Measurements from ENCODE around the gene ANKRD11.

The ANKRD11 gene

GRCh38 chr16:89444151-89444723, 46.1 kb downstream of the ANKRD11 start:
- peak overlapping the region; percentile 67 for H3K27ac ChIP-seq

GRCh38 chr16:89443727-89444084, 46.7 kb downstream of the ANKRD11 start:
- TF ChIP-seq ZFX (IDR thresholded peaks at IDR 0.05; ENCODE audit: borderline replicate concordance) (no peak), CTCF (IDR thresholded peaks at IDR 0.05) (no peak)
- H3K27ac ChIP-seq = peak overlapping the region; percentile 67

More at GRCh38 chr16:89444151-89444723, 46.1 kb downstream of the ANKRD11 start:
- no peak for TF ChIP-seq CTCF (IDR thresholded peaks at IDR 0.05)
- no peak for TF ChIP-seq ZFX (IDR thresholded peaks at IDR 0.05; ENCODE audit: borderline replicate concordance)

GRCh38 chr16:89442990-89443726, 47.2 kb downstream of the ANKRD11 start:
- TF ChIP-seq CTCF (IDR thresholded peaks at IDR 0.05) (no peak), ZFX (IDR thresholded peaks at IDR 0.05; ENCODE audit: borderline replicate concordance) (no peak)
- peak overlapping the region; percentile 67 for H3K27ac ChIP-seq

- H3K27ac ChIP-seq = peak overlapping the region; percentile 67
- no peak for TF ChIP-seq ZFX (IDR thresholded peaks at IDR 0.05; ENCODE audit: borderline replicate concordance)
- no peak for TF ChIP-seq CTCF (IDR thresholded peaks at IDR 0.05)
Measured at GRCh38 chr16:89442588-89442987, 47.8 kb downstream of the ANKRD11 start.

- TF ChIP-seq CTCF (IDR thresholded peaks at IDR 0.05) = no peak
- H3K27ac ChIP-seq = no peak overlapping the region
Measured at GRCh38 chr16:89439659-89440058, 50.7 kb downstream of the ANKRD11 start.

- TF ChIP-seq ZFX (IDR thresholded peaks at IDR 0.05; ENCODE audit: borderline replicate concordance) (no peak), CTCF (IDR thresholded peaks at IDR 0.05) (no peak)
- no peak overlapping the region for H3K27ac ChIP-seq
Measured at GRCh38 chr16:89437991-89438390, 52.4 kb downstream of the ANKRD11 start.

GRCh38 chr16:89437251-89437987, 52.9 kb downstream of the ANKRD11 start:
- H3K27ac ChIP-seq = no peak overlapping the region
- no peak for TF ChIP-seq CTCF (IDR thresholded peaks at IDR 0.05)
- no peak for TF ChIP-seq ZFX (IDR thresholded peaks at IDR 0.05; ENCODE audit: borderline replicate concordance)

Data from 22Rv1 (cell line).